CD4-positive, alpha-beta T cell treated with Interleukin-6 for 4 hours (primary cell): Measurements from ENCODE around the gene SLC5A11.
"Not testable (repeated sequence)": the region's sequence is repeated elsewhere in the genome, so short reads cannot be mapped to it uniquely, and the experiment has no call there.

Source experiments
- DNase-seq: peaks from one replicate; pipeline ENCODE4 v3.0.0-alpha.2; 2020; ENCODE audit warnings: mixed read lengths

SLC5A11 gene, protein sequence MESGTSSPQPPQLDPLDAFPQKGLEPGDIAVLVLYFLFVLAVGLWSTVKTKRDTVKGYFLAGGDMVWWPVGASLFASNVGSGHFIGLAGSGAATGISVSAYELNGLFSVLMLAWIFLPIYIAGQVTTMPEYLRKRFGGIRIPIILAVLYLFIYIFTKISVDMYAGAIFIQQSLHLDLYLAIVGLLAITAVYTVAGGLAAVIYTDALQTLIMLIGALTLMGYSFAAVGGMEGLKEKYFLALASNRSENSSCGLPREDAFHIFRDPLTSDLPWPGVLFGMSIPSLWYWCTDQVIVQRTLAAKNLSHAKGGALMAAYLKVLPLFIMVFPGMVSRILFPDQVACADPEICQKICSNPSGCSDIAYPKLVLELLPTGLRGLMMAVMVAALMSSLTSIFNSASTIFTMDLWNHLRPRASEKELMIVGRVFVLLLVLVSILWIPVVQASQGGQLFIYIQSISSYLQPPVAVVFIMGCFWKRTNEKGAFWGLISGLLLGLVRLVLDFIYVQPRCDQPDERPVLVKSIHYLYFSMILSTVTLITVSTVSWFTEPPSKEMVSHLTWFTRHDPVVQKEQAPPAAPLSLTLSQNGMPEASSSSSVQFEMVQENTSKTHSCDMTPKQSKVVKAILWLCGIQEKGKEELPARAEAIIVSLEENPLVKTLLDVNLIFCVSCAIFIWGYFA

GRCh38 chr16:24845726-24846547 is at the start of gene SLC5A11:
TSS of gene SLC5A11 (plus strand) at chr16:24845963. CDS start at chr16:24858644, 12,681 bp downstream.
- DNase-seq = no peak

DNA sequence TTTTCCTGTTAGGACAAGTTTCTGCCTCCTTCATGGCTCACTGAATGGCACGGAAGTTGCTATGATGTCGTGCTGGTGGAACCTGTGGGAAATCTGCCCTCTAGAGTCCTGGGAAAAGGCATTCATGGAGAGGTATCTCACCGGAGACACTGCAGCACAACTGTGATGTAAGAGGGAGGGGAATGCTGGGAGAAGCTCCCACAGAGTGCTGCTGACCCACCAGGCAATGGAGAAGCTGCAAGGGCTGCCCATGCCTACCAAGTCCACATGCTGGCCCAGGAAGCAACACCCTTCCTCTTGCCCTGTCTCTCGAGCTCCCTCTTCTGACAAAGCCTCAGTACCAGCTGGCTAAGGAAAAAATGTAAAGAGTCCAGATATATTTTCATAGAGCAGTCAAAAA is 45.2 kb upstream of the SLC5A11 start:
- DNase-seq = no peak

GRCh38 chr16:24801761-24802302 is 43.9 kb upstream of the SLC5A11 start:
- no peak for DNase-seq

GRCh38 chr16:24805484-24805883 is 40.3 kb upstream of the SLC5A11 start:
- no peak for DNase-seq

DNA sequence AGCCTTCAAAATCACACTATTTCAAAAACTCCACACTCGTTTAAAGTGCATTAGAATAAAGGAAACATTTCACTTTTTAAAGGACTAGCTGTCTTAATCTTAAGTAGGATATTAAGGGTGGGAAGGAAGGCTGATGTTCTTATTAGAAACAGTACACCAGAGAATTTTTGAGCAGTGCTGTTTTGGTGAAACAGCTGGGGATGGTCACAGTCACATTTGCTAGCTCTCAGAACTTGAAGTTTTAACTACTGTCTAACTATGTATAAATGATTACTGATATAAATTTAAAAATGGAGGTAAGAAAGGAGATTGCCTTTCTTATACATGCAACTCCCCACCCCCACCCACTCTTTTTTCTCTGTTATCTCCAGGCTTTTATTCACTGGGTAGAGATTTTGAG is 38.5 kb upstream of the SLC5A11 start:
- DNase-seq = no peak

GRCh38 chr16:24810951-24811843 is 34.6 kb upstream of the SLC5A11 start:
- no peak for DNase-seq

DNA sequence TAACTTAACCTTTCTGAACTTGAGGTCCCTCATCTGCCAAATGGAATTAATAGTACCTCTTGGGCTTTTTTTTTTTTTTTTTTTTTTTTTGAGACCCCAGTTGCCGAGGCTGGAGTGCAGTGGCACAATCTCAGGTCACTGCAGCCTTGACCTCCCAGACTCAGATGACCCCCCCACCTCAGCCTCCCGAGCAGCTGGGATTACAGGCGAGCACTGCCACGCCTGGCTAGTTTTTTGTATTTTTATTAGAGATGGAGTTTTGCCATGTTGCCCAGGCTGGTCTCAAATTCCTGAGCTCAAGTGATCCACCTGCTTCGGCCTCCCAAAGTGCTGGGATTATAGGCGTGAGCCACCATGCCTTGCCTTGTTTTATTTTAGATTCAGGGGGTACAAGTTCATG is 33.0 kb upstream of the SLC5A11 start:
- not testable (repeated sequence) for DNase-seq

DNA sequence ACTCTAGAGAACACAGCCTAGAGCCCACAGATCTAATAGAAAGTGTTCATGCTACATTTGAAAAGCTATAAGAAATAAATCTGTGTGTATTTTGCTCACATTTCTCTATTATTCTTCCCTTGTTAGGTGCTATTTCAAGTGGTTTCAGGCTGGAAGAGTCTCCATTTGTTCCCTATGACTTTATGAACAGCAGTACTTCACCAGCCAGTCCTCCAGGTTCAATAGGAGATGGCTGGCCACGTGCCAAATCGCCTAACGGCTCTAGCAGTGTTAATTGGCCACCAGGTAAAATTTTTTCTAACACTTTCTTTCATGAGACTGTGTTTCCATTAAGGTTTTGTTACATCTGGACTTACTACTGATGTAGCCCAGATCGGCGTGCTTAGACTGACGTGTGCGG is 30.7 kb upstream of the SLC5A11 start:
- DNase-seq = no peak

GRCh38 chr16:24816688-24817087 is 29.1 kb upstream of the SLC5A11 start:
- DNase-seq = no peak

GRCh38 chr16:24819462-24820040 is 26.2 kb upstream of the SLC5A11 start:
- no peak for DNase-seq

DNA sequence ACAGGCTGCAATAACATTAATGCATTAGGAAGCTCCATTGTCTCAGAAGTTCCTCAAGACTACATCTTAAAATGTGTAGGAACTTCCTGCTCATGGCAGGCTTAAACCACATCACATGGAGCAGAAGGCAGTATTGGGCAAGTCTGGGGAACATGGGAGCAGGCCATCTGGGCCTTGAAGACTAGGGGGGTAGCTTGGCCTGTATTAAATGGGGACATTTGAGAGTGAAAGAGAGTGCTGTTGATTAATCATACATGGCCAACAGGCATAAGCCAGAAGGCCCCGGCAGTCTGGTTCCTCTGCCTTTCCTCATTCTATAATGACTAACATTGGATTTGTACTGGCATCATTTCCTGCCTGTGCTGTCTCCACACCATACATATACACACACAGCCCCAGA is 25.2 kb upstream of the SLC5A11 start:
- DNase-seq = no peak

DNA sequence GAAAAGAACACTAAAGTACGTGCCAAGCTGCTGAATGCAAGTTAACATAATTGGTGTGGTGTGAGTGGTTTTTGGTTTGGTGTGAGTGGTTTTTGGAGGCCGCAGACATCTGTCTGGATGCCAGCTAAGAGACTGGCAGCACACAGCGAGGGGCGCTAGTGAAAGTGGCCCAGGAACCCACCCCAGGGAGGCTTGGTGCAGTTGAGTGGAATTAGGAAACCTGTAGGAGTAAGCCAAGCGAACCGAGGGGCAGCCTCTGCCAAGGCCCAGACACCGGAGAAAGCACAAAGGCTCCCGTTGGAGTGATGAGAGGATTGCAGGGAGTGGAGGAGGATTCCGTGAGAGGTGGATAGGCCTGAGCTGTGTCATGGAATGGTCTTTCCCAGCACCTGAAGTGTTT is 24.6 kb upstream of the SLC5A11 start:
- DNase-seq = no peak

DNA sequence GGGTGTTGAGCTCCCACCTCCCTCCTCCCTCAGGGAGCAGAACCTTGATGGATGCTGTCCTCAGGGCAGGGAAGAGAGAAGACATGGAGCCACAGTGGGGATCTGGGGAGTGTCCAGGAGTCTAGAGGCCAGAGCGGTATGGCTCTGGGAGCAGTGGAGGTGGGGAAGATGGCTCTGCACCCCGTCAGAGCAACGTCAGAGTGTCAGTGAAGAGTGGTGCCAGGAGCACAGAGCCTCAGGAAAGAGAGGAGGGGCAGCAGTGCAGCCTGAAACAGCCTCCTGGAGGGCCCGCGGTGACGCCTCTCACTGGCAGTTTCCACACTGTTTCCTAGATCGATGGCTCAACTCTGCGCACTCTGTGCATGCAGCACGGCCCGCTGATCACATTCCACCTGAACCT is 23.2 kb upstream of the SLC5A11 start:
- no peak for DNase-seq

DNA sequence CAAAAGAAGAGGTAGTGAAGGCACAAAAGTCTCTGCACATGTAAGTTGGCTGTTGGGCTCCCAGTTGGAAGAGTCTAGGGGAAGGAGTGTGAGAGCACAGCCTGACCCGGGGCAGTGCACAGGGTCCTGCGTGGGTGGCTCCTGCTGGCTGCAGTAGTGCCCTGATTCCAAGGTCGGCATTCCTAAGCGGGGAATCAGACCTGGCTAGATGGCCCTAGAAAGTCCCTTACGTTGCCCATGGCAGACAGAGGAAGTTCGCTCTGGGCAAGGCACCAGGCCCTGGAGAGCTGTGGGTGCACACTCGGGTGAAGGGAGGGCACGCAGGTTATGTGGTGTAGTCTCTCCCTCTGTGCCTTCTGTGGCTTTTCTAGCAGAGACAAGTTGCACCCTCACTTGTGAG is 22.8 kb upstream of the SLC5A11 start:
- DNase-seq = no peak

- DNase-seq = no peak
Observed at GRCh38 chr16:24825696-24826095, 20.1 kb upstream of the SLC5A11 start.

- no peak for DNase-seq
Observed at GRCh38 chr16:24826096-24826690, 19.6 kb upstream of the SLC5A11 start.

- no peak for DNase-seq
Observed at GRCh38 chr16:24826817-24827566, 18.8 kb upstream of the SLC5A11 start.

- no peak for DNase-seq
Observed at GRCh38 chr16:24829153-24829552, 16.6 kb upstream of the SLC5A11 start.

- DNase-seq = no peak
Observed at GRCh38 chr16:24833352-24833751, 12.4 kb upstream of the SLC5A11 start.
